Measurements from ENCODE around the gene CAMK1D. TPM values are rescaled to one million over a fixed set of nuclear protein-coding genes. Genes with fewer than 3 reads are reported as not detected.

Gene CAMK1D
- total RNA-seq, 1 donor from 2014 or later = 58.8 TPM

DNA sequence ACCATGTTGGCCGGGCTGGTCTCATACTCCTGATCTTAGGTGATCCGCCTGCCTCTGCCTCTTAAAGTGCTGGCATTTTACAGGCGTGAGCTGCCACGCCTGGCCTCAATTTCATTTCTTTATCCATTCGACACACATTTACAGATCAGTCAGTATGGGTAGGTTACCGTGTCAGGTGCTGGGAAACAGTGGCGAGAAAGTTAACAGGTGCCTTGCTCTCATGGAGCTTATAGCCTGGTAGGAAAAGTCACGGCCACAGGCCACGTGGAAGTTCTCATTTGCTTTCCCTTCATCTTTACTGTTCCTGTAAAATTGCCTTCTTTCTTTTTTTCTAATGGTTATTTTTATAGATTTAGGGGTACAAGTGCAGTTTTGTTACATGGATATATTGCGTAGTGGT lies 2.6 kb upstream of the CAMK1D start:
- H3K27ac Mint-ChIP-seq = no peak overlapping the region
- H3K4me1 Mint-ChIP-seq = peaks cover 59% of the 10 kb centered on the region
- POLR2A ChIA-PET = interaction anchor here (0.7 to 6.4 kb wide), 5 partner anchors 11 to 97 kb away, joined by 3 to 95 read pairs (median 3); no protein-coding TSS in a partner anchor

DNA sequence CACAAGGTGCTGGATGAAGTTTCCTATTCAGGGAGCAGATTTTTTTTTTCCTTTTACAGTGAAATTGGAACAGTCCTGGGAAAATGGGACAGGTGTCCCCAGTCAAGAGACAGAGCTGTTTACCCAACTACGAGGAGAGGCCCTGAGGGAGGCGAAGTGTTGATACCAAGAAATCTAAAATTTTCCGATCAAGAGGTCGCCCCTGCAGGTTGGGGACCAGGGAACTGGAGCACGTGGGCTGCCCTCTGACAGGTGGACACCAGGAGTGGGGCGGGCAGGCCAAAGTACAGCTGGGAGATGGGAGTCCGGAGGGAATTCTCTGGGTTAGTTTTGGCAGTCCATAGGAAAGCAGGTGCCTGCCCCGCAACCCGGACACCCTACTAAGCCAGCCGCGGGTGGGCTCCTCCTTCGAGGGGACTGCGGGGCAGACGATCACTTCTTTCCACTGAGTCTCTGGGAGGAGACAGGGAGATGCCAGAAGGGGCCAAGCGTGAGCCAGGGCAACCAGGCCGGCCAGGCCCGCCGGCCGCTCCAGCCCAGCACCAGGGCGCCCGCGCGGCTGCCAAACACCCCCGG lies 965 bp upstream of the CAMK1D start:
- no peaks in the 10 kb centered on the region for H3K9me3 Mint-ChIP-seq
- ChIA-PET POLR2A (interaction anchor here (0.6 to 6.4 kb wide), 18 partner anchors 8 to 306 kb away, joined by 3 to 95 read pairs (median 6); partner anchors contain the start of genes CDC123, NUDT5 and UPF2), CTCF (interaction anchor here (0.7 to 1.7 kb wide), 3 partner anchors 10 to 308 kb away, joined by 3 to 8 read pairs (median 6); no protein-coding TSS in a partner anchor)

More for the DNA sequence above, 2.6 kb upstream of the CAMK1D start:
- CTCF ChIA-PET = interaction anchor here (1.3 kb wide), 1 partner anchor 82 kb away, joined by 3 read pairs; no protein-coding TSS in a partner anchor
- H3K9me3 Mint-ChIP-seq = no peaks in the 10 kb centered on the region
- ATAC-seq (ENCODE audit: low read depth) (no peak), DNase-seq (no peak)
- TF ChIP-seq, protein P1, sequence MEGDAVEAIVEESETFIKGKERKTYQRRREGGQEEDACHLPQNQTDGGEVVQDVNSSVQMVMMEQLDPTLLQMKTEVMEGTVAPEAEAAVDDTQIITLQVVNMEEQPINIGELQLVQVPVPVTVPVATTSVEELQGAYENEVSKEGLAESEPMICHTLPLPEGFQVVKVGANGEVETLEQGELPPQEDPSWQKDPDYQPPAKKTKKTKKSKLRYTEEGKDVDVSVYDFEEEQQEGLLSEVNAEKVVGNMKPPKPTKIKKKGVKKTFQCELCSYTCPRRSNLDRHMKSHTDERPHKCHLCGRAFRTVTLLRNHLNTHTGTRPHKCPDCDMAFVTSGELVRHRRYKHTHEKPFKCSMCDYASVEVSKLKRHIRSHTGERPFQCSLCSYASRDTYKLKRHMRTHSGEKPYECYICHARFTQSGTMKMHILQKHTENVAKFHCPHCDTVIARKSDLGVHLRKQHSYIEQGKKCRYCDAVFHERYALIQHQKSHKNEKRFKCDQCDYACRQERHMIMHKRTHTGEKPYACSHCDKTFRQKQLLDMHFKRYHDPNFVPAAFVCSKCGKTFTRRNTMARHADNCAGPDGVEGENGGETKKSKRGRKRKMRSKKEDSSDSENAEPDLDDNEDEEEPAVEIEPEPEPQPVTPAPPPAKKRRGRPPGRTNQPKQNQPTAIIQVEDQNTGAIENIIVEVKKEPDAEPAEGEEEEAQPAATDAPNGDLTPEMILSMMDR (IDR thresholded peaks at IDR 0.05) = no peak
- H3K4me3 Mint-ChIP-seq = no peak overlapping the region
- intact Hi-C loops (cut with micrococcal nuclease) = loop anchor here (5.0 to 10.0 kb wide), 3 partner anchors 149 to 951 kb away; partner anchors contain the start of genes CDC123, NUDT5 and UPF2
- no peaks in the 10 kb centered on the region for H3K27me3 Mint-ChIP-seq
- peaks cover 7% of the 10 kb centered on the region for H3K36me3 Mint-ChIP-seq (ENCODE audit: low read depth)

DNA sequence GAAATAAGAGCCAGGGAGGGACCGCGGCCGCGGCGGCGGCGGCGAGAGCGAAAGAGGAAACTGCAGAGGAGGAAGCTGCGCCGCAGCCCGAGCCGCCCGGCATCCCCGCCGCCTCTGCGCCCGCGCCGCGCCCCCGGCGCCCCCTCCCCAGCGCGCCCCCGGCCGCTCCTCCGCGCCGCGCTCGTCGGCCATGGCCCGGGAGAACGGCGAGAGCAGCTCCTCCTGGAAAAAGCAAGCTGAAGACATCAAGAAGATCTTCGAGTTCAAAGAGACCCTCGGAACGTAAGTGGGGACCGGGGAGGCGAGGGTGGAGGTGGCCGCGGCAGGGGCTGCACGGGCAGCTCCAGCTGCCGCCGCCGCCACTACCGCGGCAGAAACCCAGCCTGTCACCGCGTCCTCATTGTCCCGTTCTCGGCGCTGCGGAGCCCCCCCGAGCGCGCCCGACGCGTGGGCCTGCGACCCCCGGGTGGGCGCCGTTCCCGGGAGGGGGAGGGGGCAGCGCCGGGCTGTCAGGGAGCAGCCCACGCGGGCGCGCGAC lies 351 bp downstream of the CAMK1D start:
- ATAC-seq (ENCODE audit: low read depth) (no peak), DNase-seq (peak; percentile 82)
- peaks cover 63% of the 10 kb centered on the region for H3K4me1 Mint-ChIP-seq
- H3K27ac Mint-ChIP-seq = peak overlapping the region; percentile 98
- H3K36me3 Mint-ChIP-seq (ENCODE audit: low read depth) = peaks cover 13% of the 10 kb centered on the region
- POLR2A ChIA-PET = interaction anchor here (0.6 to 6.4 kb wide), 17 partner anchors 9 to 595 kb away, joined by 3 to 95 read pairs (median 5); partner anchors contain the start of gene UPF2
- TF ChIP-seq, protein P1 (IDR thresholded peaks at IDR 0.05) = no peak
- no peaks in the 10 kb centered on the region for H3K27me3 Mint-ChIP-seq
- H3K4me3 Mint-ChIP-seq = peak overlapping the region; percentile 98
- CTCF ChIA-PET = interaction anchor here (0.6 to 1.7 kb wide), 5 partner anchors 85 to 953 kb away, joined by 3 to 8 read pairs (median 3); no protein-coding TSS in a partner anchor
- intact Hi-C loops (cut with micrococcal nuclease) = loop anchor here (1.0 to 10.0 kb wide), 11 partner anchors 8 to 948 kb away; partner anchors contain the start of genes CDC123, NUDT5 and UPF2
- no peaks in the 10 kb centered on the region for H3K9me3 Mint-ChIP-seq

More for the DNA sequence above, 965 bp upstream of the CAMK1D start:
- DNase-seq (no peak), ATAC-seq (ENCODE audit: low read depth) (no peak)
- H3K4me3 Mint-ChIP-seq = peak overlapping the region; percentile 82
- peaks cover 54% of the 10 kb centered on the region for H3K4me1 Mint-ChIP-seq
- H3K27me3 Mint-ChIP-seq = no peaks in the 10 kb centered on the region
- peaks cover 7% of the 10 kb centered on the region for H3K36me3 Mint-ChIP-seq (ENCODE audit: low read depth)
- H3K27ac Mint-ChIP-seq = peak overlapping the region; percentile 92
- intact Hi-C loops (cut with micrococcal nuclease) = loop anchor here (2.0 to 10.0 kb wide), 4 partner anchors 106 to 949 kb away; partner anchors contain the start of genes CDC123, NUDT5 and UPF2
- TF ChIP-seq, protein P1 (IDR thresholded peaks at IDR 0.05) = no peak

DNA sequence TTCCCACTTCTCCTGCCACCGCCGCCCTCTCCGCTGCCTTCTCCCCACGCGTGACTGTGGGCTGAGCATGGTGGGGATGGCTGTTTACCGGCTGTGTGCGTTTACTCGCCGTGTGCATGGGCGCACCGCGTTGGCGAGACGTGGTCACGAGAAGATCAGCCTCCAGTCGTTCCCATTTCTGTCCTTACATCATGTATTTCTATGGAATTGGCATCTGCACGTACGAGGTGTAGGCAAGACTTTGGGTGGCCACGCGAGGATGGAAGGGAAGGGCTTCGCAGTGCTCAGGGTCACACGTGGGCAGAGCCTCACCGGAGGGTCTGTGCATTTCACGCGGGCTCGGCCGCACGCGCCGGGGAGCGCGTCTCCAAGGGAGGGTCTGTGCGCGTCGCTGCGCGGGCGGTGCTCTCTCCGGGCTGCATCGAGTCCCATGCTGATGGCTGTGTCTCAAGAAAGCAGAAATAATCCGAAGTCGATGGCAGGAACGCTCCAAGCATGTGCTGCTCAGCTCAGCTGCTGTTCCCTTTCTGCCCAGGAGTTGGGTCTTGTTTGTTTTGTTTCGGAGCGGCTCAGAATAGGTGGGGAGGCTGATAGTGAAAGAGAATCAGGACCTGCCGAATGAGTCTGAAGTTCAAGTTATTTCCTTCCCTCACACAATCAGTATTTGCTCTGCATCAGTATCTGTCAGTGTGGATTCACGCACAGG lies 973 bp downstream of the CAMK1D start:
- DNase-seq = peak; percentile 52
- ChIA-PET CTCF (interaction anchor here (0.6 to 2.1 kb wide), 6 partner anchors 86 to 953 kb away, joined by 3 to 10 read pairs (median 4); no protein-coding TSS in a partner anchor), POLR2A (interaction anchor here (0.6 to 6.4 kb wide), 17 partner anchors 8 to 596 kb away, joined by 3 to 95 read pairs (median 6); no protein-coding TSS in a partner anchor)
- intact Hi-C loops (cut with micrococcal nuclease) = loop anchor here (5.0 to 10.0 kb wide), 2 partner anchors 97 to 364 kb away; no protein-coding TSS in a partner anchor
- Mint-ChIP-seq H3K36me3 (ENCODE audit: low read depth) (peaks cover 17% of the 10 kb centered on the region), H3K4me1 (peaks cover 66% of the 10 kb centered on the region), H3K4me3 (peak overlapping the region; percentile 98), H3K27me3 (no peaks in the 10 kb centered on the region), H3K9me3 (no peaks in the 10 kb centered on the region), H3K27ac (peak overlapping the region; percentile 96)
- ATAC-seq (ENCODE audit: low read depth) = peak; percentile 18
- TF ChIP-seq, protein P1 (IDR thresholded peaks at IDR 0.05) = no peak

Data from activated B cell treated with CpG ODN at 0.5 μM for 24 hours (primary cell).